ENCODE data around the gene ECEL1.

The ECEL1 gene

GRCh38 chr2:232511336-232511890, 23.8 kb upstream of the ECEL1 start:
- Histone ChIP-seq H3K36me3 (replicated peaks; ENCODE audit: low read depth, low read length) (no peaks in the 10 kb centered on the region), H3K4me1 (ENCODE audit: low read length) (no peaks in the 10 kb centered on the region), H3K4me2 (ENCODE audit: low read length) (no peak overlapping the region), H3K27ac (ENCODE audit: low read length) (no peak overlapping the region), H3K79me2 (ENCODE audit: low read length) (no peaks in the 10 kb centered on the region), H3K27me3 (ENCODE audit: low read depth, low read length) (no peaks in the 10 kb centered on the region), H4K20me1 (ENCODE audit: insufficient read depth, low read length) (no peaks in the 10 kb centered on the region), H2AFZ (ENCODE audit: low read depth, low read length) (no peak overlapping the region), H3K4me3 (ENCODE audit: low read length) (no peak overlapping the region), H3K9ac (ENCODE audit: low read length) (no peak overlapping the region), H3K9me3 (ENCODE audit: insufficient read depth, low read length) (no peaks in the 10 kb centered on the region)
- TF ChIP-seq EZH2phosphoT487 (IDR thresholded peaks at IDR 0.05; ENCODE audit: low read depth) = no peak
- TF ChIP-seq CTCF (IDR thresholded peaks at IDR 0.05; ENCODE audit: low read depth, low read length) = no peak

- Histone ChIP-seq H3K79me2 (ENCODE audit: low read length) (no peaks in the 10 kb centered on the region), H3K9me3 (ENCODE audit: insufficient read depth, low read length) (no peaks in the 10 kb centered on the region), H3K36me3 (replicated peaks; ENCODE audit: low read depth, low read length) (no peaks in the 10 kb centered on the region), H3K27ac (ENCODE audit: low read length) (no peak overlapping the region), H3K27me3 (ENCODE audit: low read depth, low read length) (no peaks in the 10 kb centered on the region), H3K4me1 (ENCODE audit: low read length) (no peaks in the 10 kb centered on the region), H3K9ac (ENCODE audit: low read length) (no peak overlapping the region), H4K20me1 (ENCODE audit: insufficient read depth, low read length) (no peaks in the 10 kb centered on the region), H3K4me3 (ENCODE audit: low read length) (no peak overlapping the region), H2AFZ (ENCODE audit: low read depth, low read length) (no peak overlapping the region), H3K4me2 (ENCODE audit: low read length) (no peak overlapping the region)
- no peak for TF ChIP-seq EZH2phosphoT487 (IDR thresholded peaks at IDR 0.05; ENCODE audit: low read depth)
- no peak for TF ChIP-seq CTCF (IDR thresholded peaks at IDR 0.05; ENCODE audit: low read depth, low read length)
Measured at GRCh38 chr2:232508251-232508650, 20.6 kb upstream of the ECEL1 start.

- Histone ChIP-seq H3K27me3 (ENCODE audit: low read depth, low read length) (no peaks in the 10 kb centered on the region), H3K36me3 (replicated peaks; ENCODE audit: low read depth, low read length) (no peaks in the 10 kb centered on the region), H4K20me1 (ENCODE audit: insufficient read depth, low read length) (no peaks in the 10 kb centered on the region), H3K27ac (ENCODE audit: low read length) (no peak overlapping the region), H2AFZ (ENCODE audit: low read depth, low read length) (no peak overlapping the region), H3K4me3 (ENCODE audit: low read length) (no peak overlapping the region), H3K9ac (ENCODE audit: low read length) (no peak overlapping the region), H3K79me2 (ENCODE audit: low read length) (no peaks in the 10 kb centered on the region), H3K9me3 (ENCODE audit: insufficient read depth, low read length) (no peaks in the 10 kb centered on the region), H3K4me1 (ENCODE audit: low read length) (no peaks in the 10 kb centered on the region), H3K4me2 (ENCODE audit: low read length) (no peak overlapping the region)
- no peak for TF ChIP-seq EZH2phosphoT487 (IDR thresholded peaks at IDR 0.05; ENCODE audit: low read depth)
- TF ChIP-seq CTCF (IDR thresholded peaks at IDR 0.05; ENCODE audit: low read depth, low read length) = no peak
Measured at GRCh38 chr2:232506709-232507108, 19.1 kb upstream of the ECEL1 start.

- no peaks in the 10 kb centered on the region for H3K36me3 ChIP-seq (replicated peaks; ENCODE audit: low read depth, low read length)
- no peak overlapping the region for H3K9ac ChIP-seq (ENCODE audit: low read length)
- TF ChIP-seq EZH2phosphoT487 (IDR thresholded peaks at IDR 0.05; ENCODE audit: low read depth) (no peak), CTCF (IDR thresholded peaks at IDR 0.05; ENCODE audit: low read depth, low read length) (no peak)
- H3K27me3 ChIP-seq (ENCODE audit: low read depth, low read length) = no peaks in the 10 kb centered on the region
- no peak overlapping the region for H3K4me3 ChIP-seq (ENCODE audit: low read length)
- H3K79me2 ChIP-seq (ENCODE audit: low read length) = no peaks in the 10 kb centered on the region
- H3K27ac ChIP-seq (ENCODE audit: low read length) = no peak overlapping the region
- H2AFZ ChIP-seq (ENCODE audit: low read depth, low read length) = no peak overlapping the region
- no peaks in the 10 kb centered on the region for H3K4me1 ChIP-seq (ENCODE audit: low read length)
- H4K20me1 ChIP-seq (ENCODE audit: insufficient read depth, low read length) = no peaks in the 10 kb centered on the region
- no peaks in the 10 kb centered on the region for H3K9me3 ChIP-seq (ENCODE audit: insufficient read depth, low read length)
- H3K4me2 ChIP-seq (ENCODE audit: low read length) = no peak overlapping the region
Measured at GRCh38 chr2:232505856-232506255, 18.2 kb upstream of the ECEL1 start.
